Mesenchymal stem cell (in vitro differentiated cells and primary cell): ENCODE measurements around the gene TUBA3E.
"Not testable (repeated sequence)": the region's sequence is repeated elsewhere in the genome, so short reads cannot be mapped to it uniquely, and the experiment has no call there.

Experiments
- DNase-seq: peaks from one replicate; pipeline ENCODE4 v3.0.0-alpha.2; 2013
- H2AFZ ChIP-seq: one replicate; pipeline ENCODE4 v1.6.1; 2013; ENCODE audit warnings: low read depth, mild to moderate bottlenecking, control low read depth, inconsistent platforms, low read length, moderate library complexity
- H2AK5ac ChIP-seq: 2 replicates; pipeline ENCODE4 v1.6.1; 2013; ENCODE audit warnings: low read length, moderate library complexity, mild to moderate bottlenecking, inconsistent platforms; ENCODE audit not compliant: severe bottlenecking
- H2BK120ac ChIP-seq: one replicate; pipeline ENCODE4 v1.6.1; 2013; ENCODE audit warnings: low read depth, mild to moderate bottlenecking, inconsistent platforms, low read length, moderate library complexity
- H2BK12ac ChIP-seq, 2 experiments: one replicate each; pipeline ENCODE4 v1.6.1; 2013; ENCODE audit warnings: inconsistent platforms in 2 of 2, low read length in 2 of 2, mild to moderate bottlenecking in 2 of 2, moderate library complexity in 2 of 2, control low read depth in 1 of 2
- H2BK15ac ChIP-seq: one replicate; pipeline ENCODE4 v1.6.1; 2013; ENCODE audit warnings: mild to moderate bottlenecking, low read depth, inconsistent platforms; ENCODE audit not compliant: poor library complexity, severe bottlenecking
- H2BK5ac ChIP-seq: 2 replicates; pipeline ENCODE4 v1.6.1; 2013; ENCODE audit warnings: low read depth, mild to moderate bottlenecking, low read length, control low read depth, inconsistent platforms; ENCODE audit not compliant: poor library complexity, severe bottlenecking
- H3K14ac ChIP-seq, 2 experiments: one replicate each; pipeline ENCODE4 v1.6.1; 2013; ENCODE audit warnings: inconsistent platforms in 2 of 2, low read length in 2 of 2, control low read depth in 1 of 2, mild to moderate bottlenecking in 1 of 2, moderate library complexity in 1 of 2
- H3K18ac ChIP-seq, 2 experiments: one replicate each; pipeline ENCODE4 v1.6.1; 2013; ENCODE audit warnings: inconsistent platforms in 2 of 2, low read length in 2 of 2, control low read depth in 1 of 2, low read depth in 1 of 2, mild to moderate bottlenecking in 1 of 2
- H3K23ac ChIP-seq, 2 experiments: one replicate each; pipeline ENCODE4 v1.6.1; 2013; ENCODE audit warnings: inconsistent platforms in 2 of 2, low read length in 2 of 2, mild to moderate bottlenecking in 2 of 2, moderate library complexity in 2 of 2, control low read depth in 1 of 2
- H3K27ac ChIP-seq: 2 replicates; pipeline ENCODE4 v1.5.1; 2013; ENCODE audit warnings: mild to moderate bottlenecking, moderate library complexity, low read length, control low read depth, inconsistent platforms; ENCODE audit not compliant: poor library complexity, severe bottlenecking
- H3K27me3 ChIP-seq, 2 experiments: 2 replicates each; pipeline versions ENCODE4 v1.6.1 to v1.7.0; 2013; ENCODE audit warnings: low read length in 2 of 2, mild to moderate bottlenecking in 2 of 2, moderate library complexity in 2 of 2, control low read depth in 1 of 2, inconsistent platforms in 1 of 2; ENCODE audit not compliant: control insufficient read depth in 1 of 2, insufficient read depth in 1 of 2
- H3K36me3 ChIP-seq, 2 experiments: 2 replicates each; pipeline versions ENCODE4 v1.6.1 to v1.7.0; 2013; ENCODE audit warnings: low read length in 2 of 2, control low read depth in 1 of 2, inconsistent platforms in 1 of 2, low read depth in 1 of 2, mild to moderate bottlenecking in 1 of 2; ENCODE audit not compliant: insufficient read depth in 2 of 2, control insufficient read depth in 1 of 2
- H3K4ac ChIP-seq, 2 experiments: one replicate each; pipeline ENCODE4 v1.6.1; 2013; ENCODE audit warnings: inconsistent platforms in 2 of 2, low read length in 2 of 2, mild to moderate bottlenecking in 2 of 2, moderate library complexity in 2 of 2, control low read depth in 1 of 2, low read depth in 1 of 2
- H3K4me1 ChIP-seq: 2 replicates; pipeline ENCODE4 v1.6.1; 2013; ENCODE audit warnings: low read depth, low read length, control low read depth; ENCODE audit not compliant: control insufficient read depth, insufficient read depth
- H3K4me2 ChIP-seq: 2 replicates; pipeline ENCODE4 v1.6.1; 2013; ENCODE audit warnings: low read length, mild to moderate bottlenecking, inconsistent platforms; ENCODE audit not compliant: poor library complexity, severe bottlenecking
- H3K4me3 ChIP-seq, 2 experiments: 2 replicates each; pipeline versions ENCODE4 v1.5.1 to v1.7.0; 2013; ENCODE audit warnings: low read length in 2 of 2, mild to moderate bottlenecking in 2 of 2, control low read depth in 1 of 2, low read depth in 1 of 2; ENCODE audit not compliant: insufficient read depth in 1 of 2
- H3K79me1 ChIP-seq: replicated peaks from 2 replicates; pipeline ENCODE4 v1.6.1; 2013; ENCODE audit warnings: mild to moderate bottlenecking, control low read depth, low read length, inconsistent platforms; ENCODE audit not compliant: poor library complexity, severe bottlenecking
- H3K9ac ChIP-seq: 2 replicates; pipeline ENCODE4 v1.7.0; 2013; ENCODE audit warnings: mild to moderate bottlenecking, low read length, moderate library complexity
- H3K9me3 ChIP-seq: 2 replicates; pipeline ENCODE4 v1.7.0; 2013; ENCODE audit warnings: mild to moderate bottlenecking, low read length; ENCODE audit not compliant: control insufficient read depth
- H4K8ac ChIP-seq: one replicate; pipeline ENCODE4 v1.6.1; 2013; ENCODE audit warnings: inconsistent platforms, mild to moderate bottlenecking, low read length, moderate library complexity
- H4K91ac ChIP-seq: one replicate; pipeline ENCODE4 v1.6.1; 2013; ENCODE audit warnings: mild to moderate bottlenecking, low read length, inconsistent platforms
- WGBS: methylation state at CpG from one replicate; pipeline ENCODE4 v1.1.7; 2013; ENCODE audit warnings: mixed read lengths; 5-methylcytosine and 5-hydroxymethylcytosine counted together

The TUBA3E gene

DNA sequence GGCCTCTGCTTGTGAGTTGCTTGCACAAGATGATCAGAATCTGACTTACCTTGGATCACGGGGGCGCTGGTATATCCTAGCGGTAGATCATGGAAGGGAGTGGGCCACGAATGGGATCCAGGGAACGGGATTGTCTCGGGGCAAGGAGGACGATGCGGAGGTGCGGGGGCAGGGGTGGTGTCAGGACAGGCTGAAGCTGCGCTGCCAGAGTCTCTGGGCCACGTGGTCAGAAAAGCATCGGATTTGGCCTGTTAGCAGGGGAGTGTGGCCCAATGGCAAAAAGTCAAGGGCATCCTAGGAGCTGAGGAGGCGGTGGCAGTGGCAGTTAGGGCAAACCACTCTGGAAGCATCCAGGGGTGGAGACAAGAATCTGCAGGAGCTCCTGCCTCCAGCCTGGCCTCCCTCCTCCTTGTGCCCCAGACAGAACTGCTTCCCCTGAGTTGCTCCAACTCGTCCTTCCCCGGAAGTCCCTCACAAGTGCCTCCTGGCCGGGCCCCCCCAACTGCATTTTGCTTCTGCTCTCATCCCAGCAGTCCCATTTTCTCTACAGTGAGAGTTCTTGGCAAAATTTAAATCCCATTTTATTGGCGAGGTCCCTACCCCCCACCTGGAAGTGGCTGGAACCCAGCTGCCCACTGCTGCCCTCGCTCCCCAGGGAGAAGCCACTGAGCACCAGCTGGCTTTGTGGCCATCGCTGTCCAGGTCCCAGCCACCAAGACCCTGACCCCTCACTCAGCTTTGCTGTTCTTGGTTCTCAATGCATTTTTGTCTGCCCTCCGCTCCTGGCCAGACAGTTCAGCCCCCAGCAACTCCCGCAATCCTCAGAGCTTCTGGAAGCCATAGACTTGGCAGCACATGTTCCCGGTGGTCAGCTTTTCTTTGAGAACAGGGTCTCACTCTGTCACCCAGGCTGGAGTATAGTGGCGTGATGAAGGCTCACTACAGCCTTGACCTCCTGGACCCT lies 47.8 kb downstream of the TUBA3E start:
- H3K23ac ChIP-seq: no peak overlapping the region
- no peak overlapping the region for H2AFZ ChIP-seq

GRCh38 chr2:130148515-130148914 lies 49.7 kb downstream of the TUBA3E start:
- not testable (repeated sequence) for H3K27me3 ChIP-seq, H3K9me3 ChIP-seq, H2AK5ac ChIP-seq, H3K4ac ChIP-seq, H3K4me3 ChIP-seq, H2AFZ ChIP-seq, H2BK15ac ChIP-seq, H3K79me1 ChIP-seq, H2BK120ac ChIP-seq, H3K9ac ChIP-seq, H3K18ac ChIP-seq, H3K4me1 ChIP-seq, H4K8ac ChIP-seq, H2BK12ac ChIP-seq, H3K4me2 ChIP-seq, H3K14ac ChIP-seq, H3K23ac ChIP-seq, H2BK5ac ChIP-seq, H3K27ac ChIP-seq, H4K91ac ChIP-seq, DNase-seq
- 100% methylated on average over 2 of the region's 6 CpGs for WGBS
- peaks cover 6 to 26% of the 10 kb centered on the region in 2 experiments for H3K36me3 ChIP-seq

More for the DNA sequence above, 47.8 kb downstream of the TUBA3E start:
- Histone ChIP-seq H3K14ac (no peak overlapping the region), H2BK12ac (no peak overlapping the region), H3K4me3 (no peak overlapping the region), H4K8ac (no peak overlapping the region), H3K4me1 (no peaks in the 10 kb centered on the region), H3K36me3 (peaks cover 10 to 45% of the 10 kb centered on the region in 2 experiments), H4K91ac (no peak overlapping the region), H3K4ac (no peak overlapping the region), H3K9ac (no peak overlapping the region), H3K27me3 (no peaks in the 10 kb centered on the region), H2BK5ac (no peak overlapping the region), H3K18ac (no peak overlapping the region), H2AK5ac (no peak overlapping the region), H3K27ac (no peak overlapping the region), H2BK15ac (no peak overlapping the region), H2BK120ac (no peak overlapping the region), H3K79me1 (peaks cover 3% of the 10 kb centered on the region), H3K4me2 (no peak overlapping the region), H3K9me3 (no peaks in the 10 kb centered on the region)
- DNase-seq: no peak
- WGBS: 95% methylated on average over 23 of the region's 23 CpGs

DNA sequence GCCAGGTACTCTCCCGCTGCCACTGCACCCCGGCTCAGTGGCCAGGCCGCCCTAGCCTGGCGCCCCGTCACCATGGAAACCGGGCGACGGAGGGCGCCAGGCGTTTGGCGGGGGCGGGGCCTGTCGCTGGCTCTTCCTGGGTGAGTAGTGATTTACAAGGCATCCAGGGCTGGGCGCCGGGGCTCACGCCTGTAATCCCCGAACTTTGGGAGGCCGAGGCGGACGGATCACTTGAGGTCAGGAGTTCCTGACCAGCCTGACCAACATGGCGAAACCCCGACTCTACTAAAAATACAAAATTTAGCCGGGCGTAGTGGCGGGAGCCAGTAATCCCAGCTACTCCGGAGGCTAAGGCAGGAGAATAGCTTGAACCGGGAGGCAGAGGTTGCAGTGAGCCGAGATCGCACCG lies 53.2 kb downstream of the TUBA3E start, which contains the start of gene CCDC74B:
CCDC74B (minus strand) TSS at position 107 of the 409 bp plus-strand sequence. CDS start 116 bp downstream, outside the sequence.
- H3K27ac ChIP-seq, H2BK120ac ChIP-seq, H2BK5ac ChIP-seq, H3K23ac ChIP-seq, H3K27me3 ChIP-seq, H2AK5ac ChIP-seq, H3K79me1 ChIP-seq, H3K4ac ChIP-seq, H4K8ac ChIP-seq, H3K18ac ChIP-seq, H2BK15ac ChIP-seq, H2BK12ac ChIP-seq, H3K9me3 ChIP-seq, H3K4me1 ChIP-seq, H3K36me3 ChIP-seq, H2AFZ ChIP-seq, H4K91ac ChIP-seq, H3K14ac ChIP-seq: not testable (repeated sequence)
- WGBS: 6% methylated on average over 26 of the region's 30 CpGs
- DNase-seq: peak; percentile 49
- peak within 1 kb of the TSS; percentile 43 for H3K9ac ChIP-seq
- H3K4me3 ChIP-seq: peak within 1 kb of the TSS in 1 of 2 experiments; percentile 70
- peak within 1 kb of the TSS; percentile 66 for H3K4me2 ChIP-seq

- not testable (repeated sequence) for DNase-seq, H3K9me3 ChIP-seq, H3K14ac ChIP-seq, H3K27ac ChIP-seq, H4K91ac ChIP-seq, H2BK120ac ChIP-seq, H3K4me1 ChIP-seq, H2BK15ac ChIP-seq, H3K27me3 ChIP-seq, H3K18ac ChIP-seq, H2BK12ac ChIP-seq, H3K4me3 ChIP-seq, H2AK5ac ChIP-seq, H3K9ac ChIP-seq, H4K8ac ChIP-seq, H2BK5ac ChIP-seq, H3K79me1 ChIP-seq, H3K36me3 ChIP-seq, H3K23ac ChIP-seq, H3K4me2 ChIP-seq, H3K4ac ChIP-seq
- H2AFZ ChIP-seq: peak overlapping the region; percentile 4
- WGBS: 80% methylated on average over 12 of the region's 28 CpGs
Measured at GRCh38 chr2:130143266-130144039, 54.8 kb downstream of the TUBA3E start.
